Measurements from ENCODE around the gene LRFN2.

The LRFN2 gene

DNA sequence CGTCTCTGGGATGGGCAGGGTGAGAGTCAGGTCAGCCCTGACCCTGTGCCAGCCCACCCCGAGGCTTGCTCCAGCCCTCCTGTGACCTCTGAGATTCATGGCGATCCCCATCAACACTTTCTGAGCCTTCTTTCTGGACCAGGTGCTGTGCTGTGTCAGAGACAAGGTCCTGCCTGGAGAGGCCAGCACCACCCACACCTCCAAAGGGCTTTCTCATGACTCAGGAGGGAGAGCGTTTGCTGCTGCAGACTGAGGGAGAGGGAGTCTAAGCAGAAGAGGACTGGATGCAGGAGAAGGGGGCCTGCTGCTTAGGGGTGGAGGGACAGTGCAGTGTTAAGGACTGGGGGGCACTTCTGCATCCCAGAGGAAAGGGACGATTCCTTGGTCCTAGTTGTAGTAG, 193.5 kb downstream of the LRFN2 start:
- Histone ChIP-seq H3K4me1 (ENCODE audit: control insufficient read depth, insufficient read depth, low read length) (peaks cover 3% of the 10 kb centered on the region), H3K36me3 (ENCODE audit: control insufficient read depth in 2 of 2, insufficient read depth in 2 of 2, low read length in 2 of 2) (no peaks in the 10 kb centered on the region), H3K9ac (ENCODE audit: low read length in 2 of 2) (no peak overlapping the region), H3K9me3 (ENCODE audit: control insufficient read depth in 2 of 2, low read length in 2 of 2) (no peaks in the 10 kb centered on the region), H3K27ac (ENCODE audit: low read length) (no peak overlapping the region), H3K27me3 (ENCODE audit: control insufficient read depth in 1 of 2, insufficient read depth in 2 of 2, low read length in 2 of 2) (peaks cover 0 to 3% of the 10 kb centered on the region in 2 donors), H3K4me3 (ENCODE audit: low read length in 2 of 2) (no peak overlapping the region)

DNA sequence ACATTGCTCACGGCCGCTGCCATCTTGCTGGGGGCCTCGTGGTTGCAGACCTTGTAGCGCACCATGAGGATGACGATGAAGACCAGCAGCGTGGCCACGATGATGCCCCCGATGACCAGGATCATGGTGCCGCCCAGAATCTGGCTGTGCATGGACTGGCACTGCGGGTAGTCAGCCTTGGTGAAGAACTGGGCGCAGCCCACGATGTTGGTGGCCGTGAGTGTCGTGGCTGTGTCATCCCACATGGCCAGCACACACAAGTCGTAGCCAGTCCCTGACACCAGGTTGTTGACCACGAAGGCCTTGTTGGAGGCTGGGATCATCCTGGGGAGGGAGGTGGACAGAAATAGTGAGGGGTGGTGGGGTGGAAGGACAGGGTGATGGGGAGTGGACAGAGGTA, 194.6 kb downstream of the LRFN2 start:
- Histone ChIP-seq H3K4me3 (ENCODE audit: low read length in 2 of 2) (no peak overlapping the region), H3K36me3 (ENCODE audit: control insufficient read depth in 2 of 2, insufficient read depth in 2 of 2, low read length in 2 of 2) (no peaks in the 10 kb centered on the region), H3K9me3 (ENCODE audit: control insufficient read depth in 2 of 2, low read length in 2 of 2) (no peaks in the 10 kb centered on the region), H3K27me3 (ENCODE audit: control insufficient read depth in 1 of 2, insufficient read depth in 2 of 2, low read length in 2 of 2) (peaks cover 0 to 3% of the 10 kb centered on the region in 2 donors), H3K9ac (ENCODE audit: low read length in 2 of 2) (no peak overlapping the region), H3K4me1 (ENCODE audit: control insufficient read depth, insufficient read depth, low read length) (no peaks in the 10 kb centered on the region), H3K27ac (ENCODE audit: low read length) (no peak overlapping the region)

DNA sequence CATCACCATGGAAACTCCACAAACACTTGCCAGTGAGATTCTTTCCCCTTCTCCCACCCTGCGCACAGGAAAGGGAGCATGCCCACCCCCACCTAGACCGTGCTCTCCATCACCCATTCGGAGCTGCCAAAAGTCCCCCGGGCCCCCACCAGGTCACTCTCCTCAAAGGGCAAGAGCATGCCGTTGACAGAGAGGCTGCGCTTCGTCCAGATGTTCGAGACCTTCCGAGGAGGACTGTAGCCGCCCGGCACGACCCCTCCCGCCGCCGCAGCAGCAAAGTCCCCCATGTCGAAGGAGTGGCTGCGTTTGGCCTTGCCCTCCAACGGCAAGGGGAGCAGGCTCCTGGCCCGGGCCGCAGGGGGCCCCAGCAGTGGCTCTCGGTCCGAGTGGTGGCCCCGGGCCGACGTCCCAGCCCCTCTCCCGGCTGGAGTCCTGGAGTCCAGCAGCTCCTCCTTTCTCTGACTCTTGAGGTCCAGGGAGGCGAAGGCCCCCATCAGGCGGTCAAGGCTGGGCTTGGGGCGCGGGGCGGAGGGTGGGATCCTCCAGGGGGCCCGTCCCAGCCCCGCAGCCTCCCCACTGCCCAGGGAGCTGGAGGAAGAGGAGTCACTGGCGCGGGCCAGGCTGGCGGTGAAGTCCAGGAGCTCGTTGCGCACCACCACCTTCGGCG, 195.2 kb downstream of the LRFN2 start:
- H3K9ac ChIP-seq (ENCODE audit: low read length in 2 of 2), result no peak overlapping the region
- H3K36me3 ChIP-seq (ENCODE audit: control insufficient read depth in 2 of 2, insufficient read depth in 2 of 2, low read length in 2 of 2), result no peaks in the 10 kb centered on the region
- H3K9me3 ChIP-seq (ENCODE audit: control insufficient read depth in 2 of 2, low read length in 2 of 2), result no peaks in the 10 kb centered on the region
- H3K27me3 ChIP-seq (ENCODE audit: control insufficient read depth in 1 of 2, insufficient read depth in 2 of 2, low read length in 2 of 2), result peaks cover 2 to 5% of the 10 kb centered on the region in 2 donors
- no peaks in the 10 kb centered on the region for H3K4me1 ChIP-seq (ENCODE audit: control insufficient read depth, insufficient read depth, low read length)
- H3K27ac ChIP-seq (ENCODE audit: low read length), result no peak overlapping the region
- H3K4me3 ChIP-seq (ENCODE audit: low read length in 2 of 2), result no peak overlapping the region

DNA sequence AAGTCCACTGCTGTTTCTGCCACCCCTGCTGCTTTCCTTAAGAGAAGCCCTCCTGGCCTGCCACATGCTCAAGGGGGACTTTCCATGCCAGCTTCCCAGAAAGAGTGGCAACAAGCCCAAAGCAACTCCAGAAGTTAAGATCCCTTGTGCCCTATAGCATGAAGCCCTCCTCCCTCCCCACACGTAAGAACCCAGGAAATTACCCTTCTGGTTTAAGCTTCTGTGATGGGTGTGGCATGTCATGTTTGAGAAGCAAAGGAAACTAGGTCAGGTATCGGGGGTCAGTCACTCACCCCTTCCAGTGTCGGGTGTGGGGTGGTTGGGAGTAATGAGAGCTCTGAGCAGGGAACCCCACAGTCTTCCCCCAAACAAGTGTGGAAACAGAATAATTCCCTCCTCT, 196.1 kb downstream of the LRFN2 start:
- no peaks in the 10 kb centered on the region for H3K4me1 ChIP-seq (ENCODE audit: control insufficient read depth, insufficient read depth, low read length)
- H3K27ac ChIP-seq (ENCODE audit: low read length), result no peak overlapping the region
- no peaks in the 10 kb centered on the region for H3K36me3 ChIP-seq (ENCODE audit: control insufficient read depth in 2 of 2, insufficient read depth in 2 of 2, low read length in 2 of 2)
- H3K4me3 ChIP-seq (ENCODE audit: low read length in 2 of 2), result no peak overlapping the region
- peaks cover 7 to 10% of the 10 kb centered on the region in 2 donors for H3K27me3 ChIP-seq (ENCODE audit: control insufficient read depth in 1 of 2, insufficient read depth in 2 of 2, low read length in 2 of 2)
- no peaks in the 10 kb centered on the region for H3K9me3 ChIP-seq (ENCODE audit: control insufficient read depth in 2 of 2, low read length in 2 of 2)
- H3K9ac ChIP-seq (ENCODE audit: low read length in 2 of 2), result no peak overlapping the region

DNA sequence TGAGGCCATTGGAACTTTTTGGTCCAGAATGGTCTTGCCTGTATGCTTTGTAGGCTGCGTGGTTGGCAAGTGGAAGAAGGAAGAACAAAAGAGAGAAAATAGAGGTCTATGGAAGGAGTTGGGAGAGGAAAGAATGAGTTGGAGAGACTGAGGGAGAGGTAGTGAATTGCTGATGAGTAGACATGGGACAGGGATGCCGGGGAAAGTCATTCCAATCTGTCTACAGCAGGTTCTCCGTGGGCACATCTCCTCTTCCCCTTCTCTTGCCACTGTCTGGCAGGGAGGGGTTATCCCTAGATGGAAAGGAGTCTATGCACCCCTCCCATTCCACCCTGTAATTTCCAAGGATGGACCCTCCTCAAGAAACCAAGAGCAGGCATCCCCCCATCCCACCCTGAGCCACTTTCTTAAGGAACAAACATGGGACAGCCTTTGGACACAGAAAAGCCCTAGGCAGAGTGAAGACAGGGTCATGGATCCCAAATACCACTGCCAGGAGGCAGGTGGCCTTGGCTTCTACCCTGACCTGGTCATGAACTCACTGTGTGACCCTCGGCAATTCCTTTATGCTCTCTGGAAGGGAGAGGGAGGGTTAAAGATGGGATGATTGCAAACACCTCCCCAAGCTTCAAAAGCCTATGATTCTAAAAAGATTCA, 196.9 kb downstream of the LRFN2 start:
- H3K4me3 ChIP-seq (ENCODE audit: low read length in 2 of 2), result no peak overlapping the region
- H3K4me1 ChIP-seq (ENCODE audit: control insufficient read depth, insufficient read depth, low read length), result no peaks in the 10 kb centered on the region
- no peak overlapping the region for H3K9ac ChIP-seq (ENCODE audit: low read length in 2 of 2)
- peaks cover 9 to 10% of the 10 kb centered on the region in 2 donors for H3K27me3 ChIP-seq (ENCODE audit: control insufficient read depth in 1 of 2, insufficient read depth in 2 of 2, low read length in 2 of 2)
- no peaks in the 10 kb centered on the region for H3K36me3 ChIP-seq (ENCODE audit: control insufficient read depth in 2 of 2, insufficient read depth in 2 of 2, low read length in 2 of 2)
- no peak overlapping the region for H3K27ac ChIP-seq (ENCODE audit: low read length)
- no peaks in the 10 kb centered on the region for H3K9me3 ChIP-seq (ENCODE audit: control insufficient read depth in 2 of 2, low read length in 2 of 2)

DNA sequence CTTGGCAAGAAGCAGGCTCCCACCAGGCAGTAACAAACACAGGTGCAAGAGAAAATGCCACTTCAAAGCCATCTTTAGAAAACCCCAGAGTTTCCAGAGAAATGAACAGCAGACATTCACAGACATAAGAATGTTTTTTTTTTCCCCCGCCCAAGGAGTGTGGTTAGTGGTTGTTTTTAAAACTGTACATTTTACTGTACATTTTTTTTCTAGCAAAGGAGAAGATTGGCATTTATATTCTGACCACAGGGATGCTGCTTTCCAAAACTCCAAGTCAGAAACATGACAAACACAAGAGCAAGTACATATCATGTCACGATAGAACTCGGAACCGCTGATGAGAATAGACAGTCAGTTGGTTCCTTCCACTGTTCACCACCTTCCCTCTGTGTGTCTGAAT, 197.9 kb downstream of the LRFN2 start:
- H3K9ac ChIP-seq (ENCODE audit: low read length in 2 of 2), result no peak overlapping the region
- no peak overlapping the region for H3K27ac ChIP-seq (ENCODE audit: low read length)
- H3K27me3 ChIP-seq (ENCODE audit: control insufficient read depth in 1 of 2, insufficient read depth in 2 of 2, low read length in 2 of 2), result peaks cover 9 to 10% of the 10 kb centered on the region in 2 donors

DNA sequence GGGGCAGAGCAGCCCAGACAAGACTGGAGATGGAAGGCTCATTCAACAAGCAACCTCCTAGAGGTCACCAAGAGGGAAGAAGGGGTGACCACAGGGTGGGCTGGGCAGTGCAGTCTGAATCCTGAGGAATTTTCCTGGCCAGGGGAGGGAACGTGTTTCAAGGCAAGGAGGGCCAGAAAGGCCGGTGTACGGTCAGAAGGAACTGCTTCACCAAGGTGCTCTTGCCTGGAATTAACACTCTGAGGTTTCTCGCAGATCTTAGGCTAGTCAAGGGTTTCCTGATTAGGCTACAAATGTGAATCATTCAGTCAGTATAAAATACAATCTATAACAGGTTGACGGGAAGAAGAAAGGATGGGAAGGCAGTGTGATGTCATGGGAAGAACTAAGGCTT, 199.3 kb downstream of the LRFN2 start:
- peaks cover 10 to 12% of the 10 kb centered on the region in 2 donors for H3K27me3 ChIP-seq (ENCODE audit: control insufficient read depth in 1 of 2, insufficient read depth in 2 of 2, low read length in 2 of 2)
- no peaks in the 10 kb centered on the region for H3K36me3 ChIP-seq (ENCODE audit: control insufficient read depth in 2 of 2, insufficient read depth in 2 of 2, low read length in 2 of 2)
- H3K4me3 ChIP-seq (ENCODE audit: low read length in 2 of 2), result no peak overlapping the region
- no peak overlapping the region for H3K27ac ChIP-seq (ENCODE audit: low read length)
- H3K4me1 ChIP-seq (ENCODE audit: control insufficient read depth, insufficient read depth, low read length), result no peaks in the 10 kb centered on the region
- H3K9me3 ChIP-seq (ENCODE audit: control insufficient read depth in 2 of 2, low read length in 2 of 2), result no peaks in the 10 kb centered on the region
- H3K9ac ChIP-seq (ENCODE audit: low read length in 2 of 2), result no peak overlapping the region

More for the DNA sequence above, 197.9 kb downstream of the LRFN2 start:
- H3K36me3 ChIP-seq (ENCODE audit: control insufficient read depth in 2 of 2, insufficient read depth in 2 of 2, low read length in 2 of 2), result no peaks in the 10 kb centered on the region
- H3K9me3 ChIP-seq (ENCODE audit: control insufficient read depth in 2 of 2, low read length in 2 of 2), result no peaks in the 10 kb centered on the region
- no peaks in the 10 kb centered on the region for H3K4me1 ChIP-seq (ENCODE audit: control insufficient read depth, insufficient read depth, low read length)
- no peak overlapping the region for H3K4me3 ChIP-seq (ENCODE audit: low read length in 2 of 2)

DNA sequence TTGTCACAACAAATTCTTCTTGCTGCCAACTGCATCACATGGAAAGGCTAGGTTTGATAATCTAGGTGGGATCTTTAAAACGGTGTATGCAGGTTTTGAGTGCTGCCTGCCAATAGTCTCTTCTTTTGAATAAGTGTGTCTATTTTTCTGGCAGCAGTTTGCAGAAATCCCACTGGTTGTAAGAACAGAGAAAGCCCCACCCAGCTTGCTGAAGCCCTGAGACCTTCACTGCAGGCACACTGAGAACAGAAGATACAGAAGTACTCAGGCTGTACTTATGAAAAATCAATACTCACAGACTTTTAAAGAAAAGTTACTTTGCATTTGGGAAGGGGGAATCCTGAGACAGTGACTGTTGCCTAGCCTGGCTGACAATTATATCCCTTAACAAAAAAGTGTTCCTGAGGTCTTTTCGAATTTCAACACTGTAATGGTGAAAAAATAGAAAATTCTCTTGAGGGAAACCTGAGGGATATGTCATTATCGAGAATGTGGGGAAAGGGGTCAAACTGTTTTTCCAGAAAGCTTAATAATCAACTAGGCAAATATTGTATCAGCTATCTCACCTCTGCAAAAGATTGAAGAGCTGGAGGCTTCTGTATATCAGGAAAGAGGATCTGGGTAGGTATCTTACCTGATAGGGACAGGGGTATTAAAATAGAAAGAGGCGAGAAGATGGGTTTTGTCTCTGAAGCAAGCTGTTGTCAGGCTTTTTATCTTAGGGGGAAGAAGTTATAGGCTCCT, 199.9 kb downstream of the LRFN2 start:
- no peak overlapping the region for H3K9ac ChIP-seq (ENCODE audit: low read length in 2 of 2)
- no peaks in the 10 kb centered on the region for H3K4me1 ChIP-seq (ENCODE audit: control insufficient read depth, insufficient read depth, low read length)
- no peak overlapping the region for H3K27ac ChIP-seq (ENCODE audit: low read length)
- H3K4me3 ChIP-seq (ENCODE audit: low read length in 2 of 2), result no peak overlapping the region
- no peaks in the 10 kb centered on the region for H3K9me3 ChIP-seq (ENCODE audit: control insufficient read depth in 2 of 2, low read length in 2 of 2)
- no peaks in the 10 kb centered on the region for H3K36me3 ChIP-seq (ENCODE audit: control insufficient read depth in 2 of 2, insufficient read depth in 2 of 2, low read length in 2 of 2)
- H3K27me3 ChIP-seq (ENCODE audit: control insufficient read depth in 1 of 2, insufficient read depth in 2 of 2, low read length in 2 of 2), result peaks cover 9 to 12% of the 10 kb centered on the region in 2 donors

DNA sequence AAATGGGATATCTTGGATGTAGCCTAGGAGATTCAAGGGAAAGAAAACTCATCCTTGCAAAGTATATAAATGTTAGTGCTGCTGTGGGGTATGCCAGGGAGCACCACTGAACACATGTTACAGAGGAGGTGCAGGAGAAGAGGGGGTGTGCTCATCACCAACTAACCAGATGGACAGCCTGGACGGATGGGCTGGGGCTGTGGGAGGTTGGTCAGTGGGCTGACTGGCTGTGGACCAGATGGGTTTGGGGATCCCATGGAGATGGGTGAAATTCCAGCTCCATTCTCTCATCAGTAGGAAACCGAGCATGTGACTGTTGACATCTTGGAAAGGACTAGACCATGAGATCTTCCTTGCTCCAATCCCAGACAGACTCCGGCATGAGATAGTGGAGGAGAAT, 201.0 kb downstream of the LRFN2 start:
- Histone ChIP-seq H3K9me3 (ENCODE audit: control insufficient read depth in 2 of 2, low read length in 2 of 2) (no peaks in the 10 kb centered on the region), H3K27ac (ENCODE audit: low read length) (no peak overlapping the region), H3K4me3 (ENCODE audit: low read length in 2 of 2) (no peak overlapping the region), H3K4me1 (ENCODE audit: control insufficient read depth, insufficient read depth, low read length) (no peaks in the 10 kb centered on the region), H3K9ac (ENCODE audit: low read length in 2 of 2) (no peak overlapping the region), H3K36me3 (ENCODE audit: control insufficient read depth in 2 of 2, insufficient read depth in 2 of 2, low read length in 2 of 2) (no peaks in the 10 kb centered on the region), H3K27me3 (ENCODE audit: control insufficient read depth in 1 of 2, insufficient read depth in 2 of 2, low read length in 2 of 2) (peaks cover 7 to 12% of the 10 kb centered on the region in 2 donors)

DNA sequence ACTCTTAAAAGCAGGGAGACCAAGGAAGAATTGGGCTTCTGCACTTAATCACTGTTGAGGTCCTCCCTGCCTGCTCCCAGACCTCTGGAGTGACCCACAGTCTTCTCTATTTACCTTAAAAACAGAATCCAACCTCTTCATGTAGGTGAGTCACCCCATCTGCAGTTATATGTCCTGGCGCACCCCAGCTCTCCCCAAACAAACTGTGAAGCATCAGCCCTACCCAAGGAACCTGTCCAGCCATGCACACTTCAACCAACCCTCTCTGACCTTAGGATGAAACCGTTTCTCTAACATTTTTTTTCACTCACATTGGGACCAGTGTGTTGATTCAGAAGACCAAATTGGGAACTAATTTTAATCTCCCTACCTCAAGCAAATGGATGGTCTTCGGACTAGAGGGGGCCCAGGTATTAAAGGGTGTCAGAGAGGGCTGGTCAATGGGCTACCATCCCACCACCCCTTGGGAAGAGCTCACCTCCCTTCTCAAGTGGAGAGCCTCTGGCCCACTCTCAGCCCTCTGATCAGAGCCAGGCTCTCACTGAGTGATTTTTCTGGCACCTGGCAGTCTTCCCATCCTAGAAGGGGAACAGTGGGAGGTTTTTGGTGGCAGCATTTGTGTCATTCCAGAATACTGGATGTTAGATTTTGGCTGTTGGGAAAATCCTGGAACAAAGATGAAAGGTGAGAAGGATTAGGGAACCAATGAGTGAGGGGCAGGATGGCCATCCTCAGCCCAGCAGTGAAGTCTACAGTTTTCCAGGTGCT, 203.6 kb downstream of the LRFN2 start:
- Histone ChIP-seq H3K4me1 (ENCODE audit: control insufficient read depth, insufficient read depth, low read length) (no peaks in the 10 kb centered on the region), H3K36me3 (ENCODE audit: control insufficient read depth in 2 of 2, insufficient read depth in 2 of 2, low read length in 2 of 2) (no peaks in the 10 kb centered on the region), H3K4me3 (ENCODE audit: low read length in 2 of 2) (no peak overlapping the region), H3K27me3 (ENCODE audit: control insufficient read depth in 1 of 2, insufficient read depth in 2 of 2, low read length in 2 of 2) (peaks cover 7 to 12% of the 10 kb centered on the region in 2 donors), H3K27ac (ENCODE audit: low read length) (no peak overlapping the region), H3K9me3 (ENCODE audit: control insufficient read depth in 2 of 2, low read length in 2 of 2) (no peaks in the 10 kb centered on the region), H3K9ac (ENCODE audit: low read length in 2 of 2) (no peak overlapping the region)

Measured in stomach smooth muscle (tissue), 2 donors.